VCaP (cell line): Measurements from ENCODE around the gene EFNA5.

ENCODE experiments used
- H3K27ac ChIP-seq: fragments of 450-650 bp; 2 replicates; pipeline ENCODE4 v1.5.1; 2017
- CTCF ChIP-seq: fragments of 450-650 bp; conservative IDR thresholded peaks from 2 replicates; pipeline ENCODE4 v1.5.1; 2017; ENCODE audit warnings: mild to moderate bottlenecking, moderate library complexity

EFNA5 gene

GRCh38 chr5:107670932-107671741 lies at the start of gene EFNA5:
Gene EFNA5 (minus strand): TSS chr5:107670937.
- H3K27ac ChIP-seq, result peak within 1 kb of the TSS; percentile 70
- TF ChIP-seq CTCF, result no peak

GRCh38 chr5:107719034-107719606 lies 48.4 kb upstream of the EFNA5 start:
- no peak overlapping the region for H3K27ac ChIP-seq
- no peak for TF ChIP-seq CTCF

- H3K27ac ChIP-seq, result no peak overlapping the region
- no peak for TF ChIP-seq CTCF
Measured at GRCh38 chr5:107717816-107718215, 47.1 kb upstream of the EFNA5 start.

GRCh38 chr5:107713228-107713627 lies 42.5 kb upstream of the EFNA5 start:
- H3K27ac ChIP-seq, result no peak overlapping the region
- TF ChIP-seq CTCF, result no peak

- TF ChIP-seq CTCF, result no peak
- no peak overlapping the region for H3K27ac ChIP-seq
Measured at GRCh38 chr5:107712359-107712870, 41.7 kb upstream of the EFNA5 start.

GRCh38 chr5:107705402-107706014 lies 34.8 kb upstream of the EFNA5 start:
- H3K27ac ChIP-seq, result no peak overlapping the region
- TF ChIP-seq CTCF, result no peak

- H3K27ac ChIP-seq, result no peak overlapping the region
- no peak for TF ChIP-seq CTCF
Measured at GRCh38 chr5:107704681-107705401, 34.1 kb upstream of the EFNA5 start.
